A549 treated with Mapracorat at 1 μM for 4 hours (cell line): Measurements from ENCODE around the gene DMPK. TPM values are rescaled to one million over a fixed set of nuclear protein-coding genes. Genes with fewer than 3 reads are reported as not detected.

Experiments
- total RNA-seq: library from RNA; stranded (reverse); fragments of 200-300 nt; extraction: Qiagen RNA extraction; gene quantifications from 5 replicates; pipeline ENCODE4 v1.2.3, GENCODE V29; 2022

The DMPK gene
- 32.3 to 55.5 TPM (median 45.8 TPM) in 5 replicates for total RNA-seq

GRCh38 chr19:45782162-45782691 lies at the start of gene DMPK:
Gene DMPK (minus strand): TSS chr19:45782490. CDS start chr19:45782352, 138 bp downstream.

GRCh38 chr19:45814851-45815480 lies 32.7 kb upstream of the DMPK start, which contains the start of gene RSPH6A:
Gene RSPH6A (minus strand): TSS chr19:45815308. CDS start chr19:45815176, 132 bp downstream.

DNA sequence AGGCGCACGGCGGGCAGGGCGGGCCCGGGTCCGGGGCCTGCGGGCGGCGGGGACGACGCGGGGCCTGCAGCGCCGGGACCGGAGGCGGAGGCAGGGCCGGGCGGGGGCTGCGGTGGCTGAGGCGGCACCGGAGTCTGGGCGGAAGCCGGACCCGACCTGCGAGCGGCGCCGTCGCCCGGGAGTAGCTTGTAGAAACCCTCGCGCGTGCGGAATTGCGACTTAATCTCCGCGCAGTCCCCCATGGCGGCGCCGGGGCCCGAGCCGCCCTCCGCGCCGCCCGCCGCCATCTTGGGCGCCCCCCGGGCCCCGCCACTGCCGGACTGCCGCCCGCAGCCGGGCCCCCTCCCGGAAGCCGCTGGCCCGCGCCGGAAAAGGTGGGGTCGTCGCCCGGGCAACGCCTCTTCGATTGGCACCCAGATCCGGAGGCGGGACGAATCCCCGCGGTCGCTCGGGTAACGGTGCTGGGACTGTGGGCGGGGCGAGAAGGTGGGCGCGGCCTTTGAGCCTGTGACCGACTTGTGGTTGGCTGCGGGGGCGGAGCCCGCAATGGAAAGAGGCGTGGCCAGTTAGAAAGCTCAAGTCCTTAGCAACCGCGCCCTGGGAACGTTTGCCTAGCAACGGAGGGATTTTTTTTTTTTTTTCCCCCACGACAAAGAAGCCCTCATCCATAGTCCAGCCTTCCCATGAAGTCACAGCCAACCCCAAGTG lies 10.3 kb upstream of the DMPK start, which contains the start of gene DMWD:
Gene DMWD, minus strand, starts transcription at position 376 of the 708 bp plus-strand sequence. Its CDS starts 89 bp downstream, at position 287.

GRCh38 chr19:45768984-45769782 lies 13.1 kb downstream of the DMPK start, which contains the start of gene SIX5:
Gene SIX5 (minus strand): TSS chr19:45769252. CDS start chr19:45768844, 408 bp downstream.

GRCh38 chr19:45733160-45733810 lies 49.0 kb downstream of the DMPK start, which contains the start of gene MEIOSIN:
Gene MEIOSIN (plus strand): TSS chr19:45733439. CDS start chr19:45735377, 1,938 bp downstream.

GRCh38 chr19:45730368-45731288 lies 51.7 kb downstream of the DMPK start, which contains the start of gene FBXO46:
Gene FBXO46 (minus strand): TSS chr19:45730896. CDS start chr19:45713495, 17,401 bp downstream.

Other genes with a start within 250 kb of the DMPK start
- 11.8 to 20.0 TPM (median 17.5 TPM) in 5 replicates for gene OPA3, start 197.7 kb downstream of the DMPK start, total RNA-seq
- gene GPR4, start 180.3 kb downstream of the DMPK start, total RNA-seq: 0.19 to 0.79 TPM (median 0.39 TPM) in 5 replicates
- gene EML2, start 143.1 kb downstream of the DMPK start, total RNA-seq: 18.4 to 27.7 TPM (median 24.5 TPM) in 5 replicates
- 2.0 to 5.1 TPM (median 3.5 TPM) in 5 replicates for gene GIPR, start 114.3 kb downstream of the DMPK start, total RNA-seq
- gene SNRPD2, start 90.5 kb downstream of the DMPK start, total RNA-seq: 770 to 989 TPM (median 799 TPM) in 5 replicates
- 6.5 to 10.3 TPM (median 9.3 TPM) in 5 replicates for gene QPCTL, start 89.8 kb downstream of the DMPK start, total RNA-seq
- 7.2 to 10.0 TPM (median 9.3 TPM) in 5 replicates for gene FBXO46, start 51.6 kb downstream of the DMPK start, total RNA-seq
- gene MEIOSIN, start 49.1 kb downstream of the DMPK start, total RNA-seq: 0.06 to 0.08 TPM (median 0.07 TPM) in 4 of 5 replicates, not detected in the other
- 16.8 to 28.2 TPM (median 25.8 TPM) in 5 replicates for gene SIX5, start 13.2 kb downstream of the DMPK start, total RNA-seq
- 20.2 to 37.2 TPM (median 35.9 TPM) in 5 replicates for gene DMWD, start 10.4 kb upstream of the DMPK start, total RNA-seq
- not detected in 5 replicates for gene RSPH6A, start 32.8 kb upstream of the DMPK start, total RNA-seq
- gene SYMPK, start 80.7 kb upstream of the DMPK start, total RNA-seq: 53.1 to 81.3 TPM (median 74.4 TPM) in 5 replicates
- gene FOXA3, start 81.8 kb upstream of the DMPK start, total RNA-seq: 0.55 to 0.95 TPM (median 0.91 TPM) in 5 replicates
- 19.8 to 36.1 TPM (median 34.7 TPM) in 5 replicates for gene IRF2BP1, start 103.7 kb upstream of the DMPK start, total RNA-seq
- gene MYPOP, start 120.1 kb upstream of the DMPK start, total RNA-seq: 5.3 to 10.5 TPM (median 8.7 TPM) in 5 replicates
- not detected in 5 replicates for gene NANOS2, start 132.3 kb upstream of the DMPK start, total RNA-seq
- gene NOVA2, start 191.4 kb upstream of the DMPK start, total RNA-seq: 0.33 to 0.49 TPM (median 0.44 TPM) in 5 replicates
- 3.7 to 6.2 TPM (median 4.5 TPM) in 5 replicates for gene CCDC61, start 213.0 kb upstream of the DMPK start, total RNA-seq
- not detected in 5 replicates for gene PGLYRP1, start 240.6 kb upstream of the DMPK start, total RNA-seq